NCI-H526 treated with DMSO at 0.1 percent for 48 hours (cell line): ENCODE measurements around the gene CTLA4.

Experiments
- DNase-seq: peaks from one replicate; lab custom pipeline; 2025; lab: John Stamatoyannopoulos, UW

CTLA4 gene

DNA sequence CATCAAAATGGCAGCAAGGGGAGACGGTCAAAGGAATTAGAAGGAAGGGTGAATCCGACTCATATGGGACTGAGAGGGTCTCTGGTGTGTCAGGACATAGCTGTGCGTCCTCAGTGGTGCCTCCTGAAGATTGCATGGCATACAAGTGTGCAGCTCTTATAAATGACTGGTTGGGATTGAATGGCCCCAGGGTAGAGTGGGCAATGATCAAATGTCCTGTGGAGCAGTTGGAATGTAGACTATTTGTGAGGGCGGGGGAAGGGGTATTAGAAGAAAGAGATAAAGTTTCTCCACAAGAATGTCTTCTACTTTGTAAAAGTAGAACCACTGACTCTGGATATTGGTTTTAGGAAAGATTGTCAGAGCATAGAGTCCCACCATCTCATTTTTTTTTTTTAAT is 24.6 kb downstream of the CTLA4 start:
- no peak for DNase-seq

DNA sequence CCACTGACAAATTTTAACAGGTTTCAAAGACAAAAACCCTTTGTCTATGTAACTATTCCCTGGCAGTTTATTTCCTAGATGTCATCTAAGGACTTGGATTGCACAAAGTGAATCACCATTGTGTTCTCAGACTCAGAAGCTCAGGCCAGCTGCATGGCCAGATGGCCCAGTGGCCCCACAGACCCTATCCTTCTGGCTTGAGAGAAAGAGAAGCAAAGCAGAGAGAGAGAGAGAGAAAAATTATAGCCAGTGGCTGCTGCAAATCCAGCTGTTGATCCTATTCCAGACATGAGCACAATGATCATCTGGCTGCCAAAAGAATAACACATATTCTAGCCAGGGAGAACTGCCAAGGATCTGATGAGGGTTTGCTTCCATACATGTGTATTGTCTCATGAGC is 25.8 kb downstream of the CTLA4 start:
- DNase-seq = no peak

DNA sequence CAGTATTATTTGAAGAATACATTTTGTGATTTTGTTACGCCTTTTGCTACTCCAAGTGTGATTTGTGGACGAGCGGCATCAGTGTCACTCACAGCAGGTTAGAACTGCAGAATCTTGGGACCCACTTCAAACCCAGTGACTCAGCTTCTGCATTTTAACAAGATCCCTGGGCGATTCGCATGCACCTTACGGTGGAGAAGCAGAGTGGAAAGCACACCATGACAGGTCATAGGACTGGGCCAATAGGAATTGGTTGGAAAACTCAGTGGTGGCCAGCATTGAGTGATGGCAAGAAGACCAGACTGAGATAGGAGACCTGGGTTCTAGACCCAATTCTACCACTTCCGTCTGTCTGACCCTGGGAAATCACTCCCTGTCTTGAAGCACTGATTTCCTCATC is 26.3 kb downstream of the CTLA4 start:
- DNase-seq = no peak

DNA sequence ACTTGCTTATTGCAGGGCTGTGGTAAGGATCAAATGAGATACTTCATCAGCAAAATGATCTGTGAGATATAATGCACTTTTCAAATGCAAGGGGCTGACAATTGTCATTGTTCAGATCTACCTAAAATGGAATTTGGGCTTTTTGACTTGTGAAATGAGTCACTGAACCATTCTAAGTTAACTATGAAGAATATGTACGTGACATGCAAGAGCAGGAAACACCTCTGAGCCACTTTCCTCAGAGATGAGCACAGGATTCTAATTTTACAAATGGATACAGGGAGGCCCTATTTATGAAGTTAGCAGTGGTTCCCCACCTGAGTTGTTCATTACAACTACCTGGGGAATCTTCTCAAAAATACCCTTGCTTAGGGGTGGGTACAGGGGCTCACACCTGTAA is 26.7 kb downstream of the CTLA4 start:
- no peak for DNase-seq

DNA sequence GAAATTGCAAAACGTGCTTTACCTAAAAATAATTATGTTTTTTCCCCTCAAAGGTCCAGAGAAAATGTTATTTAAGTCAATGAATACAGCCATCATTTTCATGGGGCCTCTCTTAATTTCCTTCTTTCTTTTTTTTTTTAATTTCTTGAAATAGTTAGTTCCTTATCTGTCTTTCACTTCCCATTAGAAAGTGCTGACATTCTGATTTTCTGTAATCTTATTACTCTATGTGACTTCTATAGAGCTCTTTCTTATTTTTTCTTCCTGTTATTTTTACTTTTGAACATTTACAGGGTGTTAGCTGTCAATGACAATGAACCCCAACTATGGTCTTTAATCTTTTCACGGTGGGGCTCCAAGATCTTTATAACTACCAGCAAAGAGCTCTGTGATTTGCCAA is 30.0 kb downstream of the CTLA4 start:
- no peak for DNase-seq

DNA sequence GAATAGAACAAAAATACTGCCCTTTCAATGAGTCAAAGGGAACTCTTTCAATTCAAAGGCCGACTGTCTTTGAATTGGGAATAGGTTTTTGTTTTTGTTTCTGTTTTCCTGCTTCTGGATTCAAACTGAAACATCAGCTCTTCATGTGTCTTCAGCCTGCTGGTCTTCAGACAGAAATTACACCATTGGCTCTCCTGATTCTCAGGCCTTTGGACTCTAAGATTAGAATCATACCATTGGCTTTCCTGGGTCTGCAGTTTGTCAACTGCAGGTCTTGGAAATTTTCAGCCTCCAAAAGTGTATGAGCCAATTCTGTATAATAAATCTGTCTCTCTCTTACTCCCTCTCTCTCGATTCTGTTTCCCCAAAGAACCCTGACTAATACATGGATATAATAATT is 31.1 kb downstream of the CTLA4 start:
- DNase-seq = no peak

DNA sequence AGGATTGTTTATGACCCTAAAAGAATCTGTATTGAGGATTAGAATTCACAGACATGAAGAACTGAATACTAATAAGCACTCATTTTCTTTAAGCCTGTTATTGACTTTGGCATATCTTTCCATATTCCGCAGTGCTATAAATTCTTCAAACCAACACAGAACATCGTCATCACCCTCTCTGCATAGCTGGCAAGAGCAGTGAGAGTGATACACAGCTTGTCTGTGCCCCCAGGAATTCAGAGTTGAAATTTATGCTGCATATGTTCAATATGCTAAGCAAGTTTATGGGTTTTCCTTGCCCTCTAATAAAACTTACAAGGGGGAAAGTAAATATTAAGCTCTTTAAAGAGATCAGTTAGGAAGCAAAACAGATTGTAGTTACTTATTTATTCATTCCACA is 32.7 kb downstream of the CTLA4 start:
- DNase-seq = peak; percentile 30

DNA sequence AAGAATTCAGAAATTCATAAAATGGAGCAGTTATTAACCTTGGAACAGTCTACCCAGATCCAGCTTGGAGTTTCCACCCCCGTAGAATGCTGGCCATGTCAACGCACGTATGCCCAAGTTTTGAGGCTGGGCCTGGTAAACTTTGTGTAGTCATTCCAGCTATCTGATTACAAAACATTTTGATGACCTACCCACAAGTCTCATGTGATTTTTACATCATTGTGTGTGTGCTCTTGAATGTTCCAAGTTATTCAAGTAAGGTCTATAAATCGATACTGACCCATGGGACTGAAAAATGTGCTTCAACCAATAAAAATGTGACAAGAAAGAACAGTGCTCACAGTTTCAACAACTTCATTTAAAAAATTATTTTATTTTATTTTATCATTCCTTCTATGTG is 36.5 kb downstream of the CTLA4 start:
- no peak for DNase-seq

DNA sequence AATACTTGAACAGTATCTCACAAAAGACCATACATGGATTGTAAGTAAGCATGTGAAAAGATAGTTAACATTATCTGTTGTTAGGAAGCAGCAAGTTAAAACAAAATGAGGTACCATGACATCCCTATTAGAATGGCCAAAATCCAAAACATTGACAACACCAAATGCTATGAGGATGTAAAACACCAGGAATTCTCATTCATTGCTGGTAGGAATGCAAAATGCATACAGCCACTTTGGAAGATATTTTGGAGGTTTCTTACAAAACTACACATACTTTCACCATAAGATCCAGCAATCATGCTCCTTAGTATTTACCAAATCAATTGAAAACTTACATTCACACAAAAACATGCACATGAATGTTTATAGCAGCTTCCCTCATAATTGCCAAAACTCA is 38.1 kb downstream of the CTLA4 start:
- DNase-seq = no peak

DNA sequence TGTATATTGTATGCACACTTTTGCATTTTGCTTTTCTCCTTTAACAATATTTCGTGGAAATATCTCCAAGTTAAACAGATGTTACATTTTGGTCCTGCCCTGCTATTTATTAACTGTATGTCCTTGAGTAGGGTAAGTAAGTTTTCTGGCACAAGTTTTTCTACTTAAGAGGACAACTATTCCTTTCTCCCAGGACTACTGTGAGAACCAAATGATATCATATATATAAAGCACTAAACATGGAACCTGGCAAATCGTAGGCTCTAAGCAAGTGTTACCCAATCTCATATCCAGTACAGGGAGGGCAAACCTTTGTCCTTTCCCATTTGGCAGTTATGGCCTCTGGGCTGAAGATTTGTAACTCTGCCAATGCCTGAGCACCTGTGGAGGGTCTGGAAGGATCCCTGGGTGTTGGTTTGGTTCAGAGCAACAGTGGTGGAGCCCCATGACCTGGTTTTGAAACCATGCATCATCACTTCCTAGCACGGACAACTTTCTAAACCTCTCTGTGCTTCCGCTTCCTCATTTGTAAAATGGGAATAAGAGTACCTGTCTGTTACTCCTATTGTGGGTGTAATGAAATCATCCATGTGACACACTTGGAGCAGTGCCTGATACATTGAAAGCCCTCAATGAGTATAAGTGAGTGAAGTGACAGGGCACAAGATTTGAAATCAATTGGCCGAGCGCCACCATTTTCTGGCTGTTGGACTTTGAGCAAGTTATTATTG is 40.7 kb downstream of the CTLA4 start:
- DNase-seq = no peak

DNA sequence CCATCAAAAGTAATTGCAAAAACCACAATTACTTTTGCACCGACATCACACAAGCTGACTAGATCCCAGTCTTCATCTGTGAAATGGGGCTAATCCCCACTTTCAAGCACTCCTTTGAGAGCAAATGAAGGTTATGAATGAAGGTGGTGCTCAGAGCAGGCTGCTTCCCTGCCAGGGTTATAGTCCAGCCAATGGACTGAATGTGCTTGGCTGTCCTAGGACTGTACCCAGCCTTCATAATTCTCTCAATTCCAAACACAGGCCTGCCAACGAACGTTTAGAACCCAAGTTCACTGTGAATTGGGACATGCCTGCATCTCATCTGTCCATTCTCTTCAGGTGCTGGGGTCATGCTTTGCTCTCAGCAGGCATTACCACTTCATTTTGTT is 41.2 kb downstream of the CTLA4 start:
- DNase-seq = no peak

DNA sequence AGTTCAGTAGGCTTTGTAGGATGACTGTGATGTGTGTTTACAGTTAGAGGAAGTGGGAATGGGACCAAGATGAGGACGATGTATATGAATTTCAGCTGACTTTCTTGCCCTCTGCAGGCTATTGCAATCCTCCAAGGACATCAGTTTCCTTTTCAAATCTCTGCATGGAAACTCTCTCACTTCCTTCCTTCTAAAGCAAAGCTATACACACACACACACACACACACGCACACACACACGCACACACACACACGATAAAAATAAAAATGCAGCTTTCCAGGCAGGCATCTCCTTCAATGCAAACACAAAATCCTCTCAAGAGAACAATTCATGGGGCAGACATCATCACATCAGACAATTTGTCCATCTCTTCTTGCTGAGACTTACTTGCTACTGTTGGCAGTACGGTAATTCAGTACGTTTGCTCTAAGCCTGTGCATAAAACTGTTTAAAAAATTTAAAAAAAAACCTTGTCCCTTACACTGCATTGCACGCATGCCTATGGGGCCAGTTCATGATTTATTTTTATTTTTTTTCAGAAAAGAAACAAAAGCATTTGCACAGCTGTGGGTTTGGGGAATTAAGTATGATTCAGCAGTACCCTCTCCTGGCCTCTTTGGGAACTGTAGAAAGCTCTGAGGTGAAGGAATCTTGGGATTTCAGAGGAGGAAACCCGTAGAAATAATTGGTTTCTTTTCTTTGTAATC is 41.8 kb downstream of the CTLA4 start:
- DNase-seq = peak; percentile 36

DNA sequence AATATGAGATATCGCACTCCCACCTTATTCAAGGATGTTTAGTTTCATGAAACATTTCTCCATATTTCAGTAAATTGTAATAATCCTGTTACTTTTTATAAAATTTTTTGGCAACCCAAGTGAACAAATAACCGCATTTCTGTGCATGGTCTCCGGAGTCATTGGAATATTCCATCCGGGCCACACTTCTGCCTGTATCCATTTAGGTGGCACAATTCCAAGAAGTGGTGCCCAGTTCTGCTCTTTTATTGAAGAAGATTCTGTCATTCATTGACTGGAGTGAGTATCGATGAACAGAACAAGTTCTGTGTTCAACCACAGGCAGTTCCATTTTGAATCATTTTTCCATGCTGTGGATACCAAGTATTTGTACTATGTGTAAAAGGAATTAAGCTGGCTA is 42.4 kb downstream of the CTLA4 start:
- no peak for DNase-seq

DNA sequence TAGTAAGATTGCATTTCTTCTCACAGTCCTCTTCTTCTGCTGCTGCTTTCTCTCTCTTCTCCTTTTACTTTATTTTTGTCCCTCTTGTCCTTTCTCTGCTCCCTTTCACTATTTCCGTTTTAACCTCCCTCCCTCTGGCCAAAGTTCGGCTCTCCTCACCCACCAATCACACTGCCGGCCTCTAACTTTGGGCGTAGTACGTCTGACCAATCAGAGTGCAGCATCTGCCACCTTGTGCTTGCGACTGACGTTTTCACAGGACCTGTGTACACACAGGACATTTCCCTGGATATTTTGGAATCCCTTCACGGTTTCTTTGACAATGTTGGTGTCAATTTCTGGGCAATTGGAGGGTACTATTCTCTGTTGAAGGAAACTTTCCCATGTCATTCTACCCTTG is 46.4 kb downstream of the CTLA4 start:
- DNase-seq = no peak

DNA sequence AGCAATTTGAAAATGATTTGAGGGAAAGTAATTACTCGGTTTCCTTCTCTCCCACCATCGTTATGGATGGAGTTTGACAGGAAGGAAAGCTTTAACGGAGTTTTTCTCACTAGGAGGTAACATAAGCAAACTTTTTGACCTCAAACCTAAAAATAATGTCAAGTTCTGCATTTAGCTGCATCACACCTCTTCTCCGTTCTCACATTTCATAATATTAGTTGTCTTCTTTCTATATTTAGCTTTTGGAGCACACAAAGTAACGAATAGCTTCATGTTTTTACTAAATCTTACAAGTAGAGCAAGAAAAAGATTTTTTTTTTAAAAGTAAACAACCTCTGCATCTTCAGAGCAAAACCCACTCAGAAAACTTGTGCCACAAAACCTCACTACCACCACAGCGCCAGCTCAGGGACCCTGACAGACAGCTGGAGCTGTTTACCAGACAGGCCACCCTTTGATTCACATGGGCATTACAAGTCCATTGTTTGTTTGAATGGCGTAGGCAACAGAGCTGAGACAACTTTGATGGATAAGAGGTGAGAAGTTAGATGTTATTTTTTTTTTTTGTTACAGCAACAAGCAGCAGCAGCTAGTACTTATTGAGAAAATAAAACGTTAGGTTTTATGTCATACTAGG is 47.1 kb downstream of the CTLA4 start:
- DNase-seq = no peak

DNA sequence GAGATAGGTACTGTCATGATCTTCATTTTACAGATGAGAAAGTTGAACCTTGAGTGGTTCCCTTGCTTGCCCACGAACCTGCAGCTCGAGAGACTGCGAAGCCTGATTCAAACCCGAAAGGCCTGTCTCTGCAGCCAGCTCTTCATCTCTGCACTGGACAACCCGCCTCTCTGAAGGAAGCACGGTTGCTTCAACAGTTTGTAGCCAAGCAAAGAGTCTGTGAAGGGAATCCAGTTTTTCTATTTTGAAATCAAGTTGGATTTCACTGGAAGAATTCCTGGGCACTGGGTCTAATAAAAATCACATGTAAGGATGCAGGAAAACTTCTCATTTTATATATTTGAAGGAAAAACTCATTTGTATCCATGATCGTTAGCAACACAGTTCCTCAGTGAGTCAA is 47.7 kb downstream of the CTLA4 start:
- DNase-seq = no peak

DNA sequence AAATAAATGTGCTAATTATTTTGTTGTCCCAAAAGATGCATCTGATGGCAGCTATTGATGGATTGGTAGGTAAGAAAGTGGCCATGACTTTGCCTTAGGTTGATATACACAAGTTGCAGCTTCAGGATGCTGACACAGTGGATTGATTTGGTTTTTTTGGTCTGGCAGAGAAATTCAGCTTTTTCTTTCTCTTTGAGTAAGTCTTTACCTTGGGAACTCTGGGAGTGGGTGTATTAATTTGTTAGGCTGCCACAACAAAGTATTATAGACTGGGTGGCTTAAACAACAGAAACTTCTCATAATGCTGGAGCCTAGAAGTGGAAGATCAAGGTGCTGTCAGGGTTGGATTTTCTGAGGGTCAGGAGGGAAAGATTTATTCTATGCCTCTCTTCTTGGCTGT is 49.2 kb downstream of the CTLA4 start:
- DNase-seq = no peak

DNA sequence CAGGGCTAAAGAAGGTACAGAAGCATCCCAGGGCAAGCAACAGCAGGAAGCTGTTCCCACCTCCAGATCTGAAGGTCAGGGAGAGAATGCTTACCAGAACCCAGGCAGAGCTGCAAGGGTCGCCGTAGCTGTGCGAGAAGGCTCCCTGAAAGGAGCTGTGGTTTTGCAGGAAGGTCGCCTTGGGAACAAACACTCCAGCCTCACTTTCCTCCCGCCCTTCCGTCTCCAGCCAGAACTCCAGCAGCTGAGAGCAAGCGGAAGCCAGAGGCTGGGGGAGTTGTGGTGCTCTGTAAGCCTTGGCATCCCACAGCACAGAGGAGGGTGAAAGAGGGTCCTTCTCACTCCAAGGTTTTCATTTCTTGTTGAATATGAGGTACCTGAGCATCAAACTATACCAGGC is 50.7 kb downstream of the CTLA4 start:
- no peak for DNase-seq

DNA sequence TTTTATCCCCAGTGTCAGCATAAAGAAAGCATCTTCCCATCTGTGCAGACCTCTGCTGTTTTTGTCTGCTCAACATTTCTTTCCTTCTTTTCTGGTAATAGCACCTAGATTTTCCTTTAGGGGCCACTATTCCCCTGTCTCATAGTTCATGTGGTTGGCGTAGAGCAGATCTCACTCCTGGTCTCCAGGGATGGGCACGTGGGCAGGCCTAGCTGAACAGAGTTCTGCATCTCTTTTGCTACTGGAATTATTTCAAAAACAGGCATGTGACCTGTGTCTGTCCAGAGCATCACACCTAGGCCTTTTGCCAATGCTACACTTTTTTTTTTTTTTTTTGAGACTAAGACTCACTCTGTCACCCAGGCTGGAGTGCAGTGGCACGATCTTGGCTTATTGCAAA is 51.3 kb downstream of the CTLA4 start:
- no peak for DNase-seq
